GM19463 (cell line): ENCODE results near the gene ABT1.
"Not testable (repeated sequence)": the region's sequence is repeated elsewhere in the genome, so short reads cannot be mapped to it uniquely, and the experiment has no call there.

Experiments
- ATAC-seq: cut with Tn5 transposase; IDR thresholded peaks from one replicate; pipeline ENCODE4 v1.9.1; 2021; ENCODE audit warnings: mild to moderate bottlenecking, moderate library complexity; ENCODE audit not compliant: unreplicated experiment

Gene ABT1

DNA sequence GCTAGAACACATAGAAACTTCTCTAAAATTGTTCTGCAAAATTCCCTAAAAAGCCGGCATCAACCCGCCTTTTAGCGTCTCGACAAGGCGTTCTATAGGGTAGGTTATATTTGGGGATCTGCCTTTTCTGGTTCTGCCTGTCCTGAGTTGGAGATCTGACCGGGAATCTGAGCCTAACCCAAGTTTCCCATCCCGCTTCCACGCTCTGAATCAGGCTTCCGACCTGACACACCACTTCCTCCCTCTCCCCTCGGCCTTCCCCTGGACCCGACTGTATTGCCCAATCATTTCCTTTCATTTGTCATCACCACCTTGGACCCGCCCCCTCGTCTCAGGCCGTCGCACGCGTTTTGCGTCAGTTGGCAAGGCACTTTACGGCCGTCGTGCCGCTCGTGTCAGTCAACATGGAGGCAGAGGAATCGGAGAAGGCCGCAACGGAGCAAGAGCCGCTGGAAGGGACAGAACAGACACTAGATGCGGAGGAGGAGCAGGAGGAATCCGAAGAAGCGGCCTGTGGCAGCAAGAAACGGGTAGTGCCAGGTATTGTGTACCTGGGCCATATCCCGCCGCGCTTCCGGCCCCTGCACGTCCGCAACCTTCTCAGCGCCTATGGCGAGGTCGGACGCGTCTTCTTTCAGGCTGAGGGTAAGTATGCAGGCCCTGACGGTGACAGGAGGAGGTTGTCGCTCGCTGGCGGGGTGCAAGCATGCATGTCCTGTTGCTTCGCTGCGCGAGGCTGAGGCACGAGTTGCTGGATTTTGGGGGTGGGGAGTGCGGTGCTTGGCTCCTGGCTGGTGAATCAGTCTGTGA lies at the start of gene ABT1:
TSS of gene ABT1 (plus strand) at position 375 of the 810 bp plus-strand sequence. CDS start at position 405, 30 bp downstream.
- ATAC-seq, result peak; percentile 73

DNA sequence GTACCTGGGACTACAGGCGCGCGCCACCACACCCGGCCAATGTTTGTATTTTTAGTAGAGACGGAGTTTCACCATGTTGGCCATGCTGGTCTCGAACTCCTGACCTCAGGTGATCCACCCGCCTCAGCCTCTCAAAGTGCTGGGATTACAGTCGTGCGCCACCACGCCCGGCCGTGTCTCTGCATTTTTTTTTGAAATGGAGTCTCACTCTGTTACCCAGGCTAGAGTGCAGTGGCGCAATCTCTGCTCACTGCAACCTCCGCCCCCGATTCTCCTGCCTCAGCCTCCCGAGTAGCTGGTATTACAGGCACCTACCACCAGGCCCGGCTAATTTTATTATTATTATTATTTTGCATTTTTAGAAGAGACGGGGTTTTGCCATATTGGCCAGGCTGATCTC lies 49.4 kb upstream of the ABT1 start:
- not testable (repeated sequence) for ATAC-seq

DNA sequence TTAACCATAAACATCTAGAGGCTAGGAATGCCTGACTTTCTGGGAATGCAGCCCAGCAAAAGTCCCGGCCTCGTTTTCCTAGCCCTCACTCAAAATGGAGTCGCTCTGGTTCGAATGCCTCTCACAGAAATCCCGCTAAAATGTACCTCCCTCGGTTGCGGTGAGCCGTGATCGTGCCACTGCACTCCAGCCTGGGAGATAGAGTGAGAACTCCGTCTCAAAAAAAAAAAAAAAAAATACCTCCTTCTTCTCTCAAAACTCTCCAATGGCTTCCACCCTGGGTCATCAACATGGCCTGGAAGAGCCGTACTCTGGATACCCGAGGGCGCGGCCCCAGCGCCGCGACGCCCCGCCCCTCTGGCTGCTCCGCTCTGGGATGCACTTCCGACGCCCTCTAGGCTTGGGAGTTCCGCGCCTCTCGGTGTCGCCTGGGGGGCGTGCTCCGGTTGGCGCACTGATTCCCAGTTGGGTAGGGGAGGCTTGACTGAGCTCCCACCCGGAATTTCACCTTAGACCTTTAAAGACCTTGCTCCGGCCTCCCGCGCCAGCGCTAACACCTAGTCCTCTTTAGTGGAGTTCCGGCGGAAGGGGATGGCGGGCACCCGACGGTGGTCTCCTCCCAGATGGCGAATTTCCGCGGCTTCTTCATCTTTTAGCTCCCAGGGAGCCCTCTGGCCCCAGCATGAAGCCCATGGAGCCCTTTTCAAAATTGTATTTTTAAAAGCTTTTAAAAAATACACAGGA lies 46.3 kb upstream of the ABT1 start:
- peak; percentile 34 for ATAC-seq

DNA sequence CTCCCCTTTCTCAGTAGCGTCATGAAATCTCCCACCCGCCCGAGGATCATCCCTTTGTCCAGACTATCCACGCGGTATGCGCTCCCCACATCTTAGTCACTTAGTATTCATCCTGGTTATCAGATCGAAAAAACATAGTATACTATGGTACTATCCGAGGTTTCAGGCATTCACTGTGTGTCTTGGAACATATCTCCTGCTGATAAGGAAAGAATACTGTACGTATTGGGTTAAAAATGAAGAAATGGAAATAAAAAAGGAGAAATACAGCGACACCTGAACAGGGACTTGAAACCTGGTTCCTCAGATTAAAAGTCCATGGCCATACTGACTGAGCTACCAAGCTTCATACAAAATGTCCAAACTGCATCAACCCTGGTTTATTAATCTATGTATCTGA lies 44.5 kb upstream of the ABT1 start:
- no peak for ATAC-seq

DNA sequence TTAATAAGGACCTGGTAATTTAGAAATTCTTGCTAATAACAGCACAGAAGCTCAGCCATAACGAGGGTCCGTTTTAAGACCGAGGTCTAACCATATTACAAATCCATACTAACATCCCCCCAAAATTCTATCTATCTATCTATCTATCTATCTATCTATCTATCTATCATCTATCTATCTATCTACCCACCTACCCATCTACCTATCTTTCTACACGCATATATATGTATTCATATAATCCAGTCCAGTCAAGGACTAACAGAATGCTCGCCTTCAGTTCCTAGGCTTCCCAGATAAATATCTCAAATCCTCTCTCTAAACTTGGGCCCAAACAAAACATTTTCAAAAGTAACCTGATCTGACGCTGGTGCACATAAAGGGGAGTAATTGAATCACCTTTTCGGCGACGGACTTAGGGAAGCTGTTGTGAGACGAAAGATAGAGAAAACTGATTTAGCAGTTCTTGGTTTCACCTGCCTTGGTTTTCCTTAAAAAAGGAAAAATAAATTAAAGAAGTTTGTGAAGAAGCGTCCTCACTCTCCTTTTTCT lies 44.0 kb upstream of the ABT1 start:
- ATAC-seq, result no peak

DNA sequence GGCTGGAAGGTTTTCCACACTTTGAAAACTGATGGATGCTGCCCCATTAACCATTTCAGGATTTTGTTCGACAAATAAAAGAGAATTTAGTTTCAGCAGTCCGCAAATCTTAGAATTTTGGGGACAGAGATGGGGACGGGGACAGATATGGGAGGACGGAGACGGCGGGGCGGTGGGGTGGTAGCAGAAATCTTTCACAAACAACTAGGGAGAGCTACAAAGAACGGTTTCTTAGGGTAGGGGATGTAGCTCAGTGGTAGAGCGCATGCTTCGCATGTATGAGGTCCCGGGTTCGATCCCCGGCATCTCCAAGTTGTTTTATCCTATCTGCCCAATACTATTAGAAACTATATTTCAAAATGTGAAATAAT lies 43.5 kb upstream of the ABT1 start:
- ATAC-seq, result no peak

DNA sequence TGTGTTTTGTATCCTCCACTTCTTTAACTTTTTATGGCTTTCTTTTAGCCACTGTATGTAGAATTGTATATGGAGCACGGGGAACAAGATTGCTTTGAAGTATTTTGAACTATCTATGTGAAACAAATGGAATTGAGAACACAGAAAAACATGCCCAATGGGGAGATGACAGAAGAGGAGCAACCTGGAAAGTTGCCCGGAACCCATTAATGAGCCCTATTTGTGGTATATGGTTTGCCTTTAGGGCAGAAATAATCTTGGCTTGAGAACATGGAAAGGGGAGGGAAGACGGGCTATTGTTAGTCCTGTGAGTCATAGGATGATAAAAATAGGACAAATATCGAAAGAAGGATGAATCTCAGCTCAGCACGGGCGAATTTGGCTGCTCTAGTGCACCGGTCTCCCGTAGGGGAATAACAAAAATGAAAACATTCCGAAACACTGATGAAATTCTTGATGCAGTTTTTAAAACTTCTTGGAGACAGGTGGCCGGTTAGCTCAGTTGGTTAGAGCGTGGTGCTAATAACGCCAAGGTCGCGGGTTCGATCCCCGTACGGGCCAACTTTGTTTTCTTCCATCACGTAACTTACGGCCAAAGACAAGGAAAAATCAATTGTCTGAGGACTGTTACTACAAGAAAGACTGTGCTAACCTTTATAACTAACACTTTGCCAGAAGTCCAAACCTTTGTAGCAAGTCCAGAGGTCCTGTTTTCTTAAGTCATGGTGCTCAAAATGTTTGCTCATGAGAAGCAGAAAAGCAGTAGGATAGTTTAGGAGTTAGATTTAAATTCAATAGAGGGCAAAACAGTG lies 42.9 kb upstream of the ABT1 start:
- peak; percentile 43 for ATAC-seq

DNA sequence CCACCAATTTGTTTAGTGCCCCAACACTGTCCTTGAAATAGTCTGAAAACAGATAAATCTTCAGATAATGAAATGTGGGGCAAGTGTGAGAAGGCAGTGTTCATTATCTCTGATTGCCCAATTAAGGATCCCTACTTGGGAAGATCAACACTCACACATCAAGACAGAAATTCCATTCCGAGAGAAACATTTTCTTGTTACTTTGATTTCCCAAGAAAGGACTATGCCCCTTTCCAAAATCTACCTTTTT lies 42.4 kb upstream of the ABT1 start:
- ATAC-seq, result no peak

DNA sequence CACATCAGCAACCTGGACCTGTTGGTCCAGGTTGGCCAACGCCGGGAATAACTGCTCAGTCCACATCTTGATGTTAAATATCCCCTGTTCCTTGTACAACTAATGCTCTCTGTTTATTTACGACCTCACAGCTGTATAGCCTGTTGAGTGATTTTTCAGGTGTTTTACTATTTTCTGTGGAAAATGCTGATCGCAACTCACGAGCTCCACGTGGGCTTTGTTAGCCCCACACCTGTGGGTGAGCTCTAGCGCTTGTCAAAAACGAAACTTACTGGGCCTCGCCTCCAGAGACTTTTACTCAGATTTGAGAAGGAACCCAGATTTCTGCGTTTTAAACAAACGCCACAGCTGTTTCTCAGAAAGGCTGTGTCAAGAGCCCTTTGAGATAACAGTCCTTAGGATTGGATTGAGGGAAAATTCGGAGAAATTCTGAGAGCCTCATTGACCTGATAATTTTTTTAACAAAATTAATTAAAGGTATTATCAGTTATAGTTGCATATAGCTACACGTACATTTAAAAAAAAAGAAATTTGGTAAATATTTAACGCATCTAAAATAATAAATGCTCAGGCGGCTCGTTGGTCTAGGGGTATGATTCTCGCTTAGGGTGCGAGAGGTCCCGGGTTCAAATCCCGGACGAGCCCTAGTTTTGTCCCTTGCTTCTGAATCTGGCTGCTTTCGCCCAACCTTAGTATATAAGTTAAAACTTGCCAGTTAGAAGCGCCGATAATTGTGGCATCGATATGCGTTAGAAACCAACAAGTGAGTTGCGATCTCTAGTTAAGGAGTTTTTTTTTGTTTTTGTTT lies 41.9 kb upstream of the ABT1 start:
- ATAC-seq, result no peak

DNA sequence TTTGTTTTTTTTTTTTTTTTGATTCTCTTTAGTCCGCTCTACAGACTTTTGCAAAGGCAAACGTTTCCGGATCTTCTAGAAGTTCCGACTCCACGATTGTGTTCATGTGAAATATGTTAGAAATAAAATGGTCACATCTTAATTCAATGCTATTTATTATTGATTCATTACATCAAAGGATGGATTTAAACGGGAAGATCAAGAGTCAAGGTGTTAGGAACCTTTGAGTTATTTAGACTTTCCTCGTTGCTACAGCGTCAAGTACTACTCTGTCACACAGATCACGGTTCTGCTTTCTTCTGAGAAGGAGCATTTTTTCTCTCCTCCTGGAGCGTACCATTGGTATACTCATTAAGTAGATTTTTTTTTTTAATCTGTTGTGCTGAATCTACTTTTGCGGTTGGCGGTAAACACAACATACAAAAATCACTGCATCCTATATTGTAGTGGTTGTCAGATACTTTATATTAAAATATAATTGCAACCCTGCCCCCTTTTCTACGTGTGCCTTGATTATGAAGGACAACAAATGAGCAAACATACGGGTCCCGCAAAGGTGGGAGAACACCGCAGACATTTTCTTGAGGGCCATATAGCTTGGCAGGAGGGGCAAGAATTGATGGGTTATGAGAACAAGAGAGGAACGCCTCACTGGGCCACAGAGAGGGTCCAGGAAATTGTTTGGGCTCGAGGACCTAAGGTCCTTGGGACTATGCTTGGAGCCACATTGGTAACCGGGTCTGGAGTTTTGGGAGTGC lies 41.1 kb upstream of the ABT1 start:
- no peak for ATAC-seq

DNA sequence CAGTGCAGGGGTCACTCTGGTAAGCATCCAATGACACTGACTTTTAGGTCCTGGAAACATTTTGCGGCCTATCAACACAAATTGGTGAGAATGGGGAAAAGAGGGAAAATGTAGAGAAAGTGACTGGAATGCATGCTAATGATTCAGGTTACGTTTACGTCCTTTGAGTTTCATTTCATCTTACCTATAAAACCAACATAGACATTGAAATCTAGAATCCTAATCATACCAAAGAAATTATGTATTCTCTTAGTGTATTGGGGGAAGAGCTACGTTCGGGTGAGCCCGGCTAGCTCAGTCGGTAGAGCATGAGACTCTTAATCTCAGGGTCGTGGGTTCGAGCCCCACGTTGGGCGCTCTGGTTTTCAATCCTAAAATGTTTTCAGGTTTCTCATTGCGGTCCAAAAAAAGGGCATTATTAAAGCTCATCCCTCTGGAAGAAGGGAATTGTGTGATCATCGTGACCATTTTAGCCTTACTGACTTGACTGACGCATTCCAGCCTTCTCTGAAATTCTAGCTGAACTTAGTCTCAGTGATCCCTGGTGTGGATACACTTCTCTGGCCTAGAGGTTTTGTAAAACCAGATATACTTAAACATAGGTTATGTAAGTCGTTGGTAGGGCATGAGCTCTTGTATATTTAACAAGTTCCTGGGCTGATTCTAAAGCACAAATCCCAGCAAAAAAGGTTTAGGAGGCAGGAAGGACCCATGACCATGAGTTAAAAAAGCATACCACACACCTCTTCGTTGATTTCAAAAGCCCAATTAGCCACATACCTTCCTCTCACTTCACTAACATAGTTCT lies 40.3 kb upstream of the ABT1 start:
- ATAC-seq, result no peak

DNA sequence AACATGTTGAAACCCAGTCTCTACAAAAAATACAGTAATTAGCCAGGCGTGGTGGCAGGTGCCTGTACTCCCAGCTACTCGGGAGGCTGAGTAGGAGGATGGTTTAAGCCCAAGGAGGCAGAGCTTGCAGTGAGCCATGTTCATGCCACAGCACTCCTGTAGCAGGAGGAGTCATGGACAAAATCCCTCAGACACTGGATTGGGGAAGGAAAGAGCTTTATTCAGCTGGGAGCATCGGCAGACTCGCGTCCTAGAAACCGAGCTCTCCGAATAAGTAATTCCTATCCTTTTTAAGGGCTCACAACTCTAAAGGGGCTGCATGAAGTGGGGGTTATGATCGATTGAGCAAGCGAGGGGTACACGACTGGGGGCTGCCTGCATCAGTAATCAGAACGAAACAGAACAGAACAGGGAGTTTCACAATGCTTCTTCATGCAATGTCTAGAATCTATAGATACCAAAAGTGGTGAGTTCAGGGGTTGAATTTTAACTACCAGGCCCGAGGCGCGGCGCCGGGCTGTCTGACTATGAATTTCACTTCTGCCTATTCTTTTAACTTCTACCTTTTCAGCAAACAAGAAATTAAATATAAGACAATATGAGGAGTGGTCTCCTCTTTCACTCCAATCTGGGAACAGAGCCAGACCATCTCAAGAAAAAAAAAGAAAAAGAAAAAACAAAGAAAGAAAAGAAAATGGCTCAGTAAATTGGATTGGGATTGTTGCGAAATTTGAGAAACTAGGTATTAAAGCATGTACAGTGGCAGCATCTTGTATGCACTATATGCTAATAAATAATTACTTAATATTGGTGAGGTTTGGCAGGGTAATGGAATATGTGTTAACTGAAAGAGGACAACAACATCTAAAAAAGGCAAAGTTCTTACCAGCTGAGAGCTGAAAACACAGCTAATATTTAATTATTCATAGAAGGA lies 35.0 kb upstream of the ABT1 start:
- ATAC-seq, result peak; percentile 57

DNA sequence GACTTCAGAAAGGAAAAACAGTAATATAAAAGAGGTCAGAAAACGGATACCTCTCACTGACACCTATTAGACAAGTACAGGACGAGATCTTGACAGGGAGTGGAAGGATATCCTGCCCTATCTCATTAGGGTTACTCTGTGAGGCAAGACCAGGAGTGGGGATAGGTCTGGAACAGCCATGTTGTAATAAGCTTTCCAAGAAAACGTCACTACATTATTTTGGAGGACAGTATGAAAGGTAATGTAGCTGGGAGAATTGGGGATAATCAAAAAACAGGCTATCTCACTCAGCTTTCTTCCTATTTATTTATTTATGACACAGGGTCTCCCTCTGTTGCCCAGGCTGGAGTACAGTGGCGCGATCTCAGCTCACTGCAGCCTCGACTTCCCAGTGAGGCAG lies 33.3 kb upstream of the ABT1 start:
- ATAC-seq, result no peak

DNA sequence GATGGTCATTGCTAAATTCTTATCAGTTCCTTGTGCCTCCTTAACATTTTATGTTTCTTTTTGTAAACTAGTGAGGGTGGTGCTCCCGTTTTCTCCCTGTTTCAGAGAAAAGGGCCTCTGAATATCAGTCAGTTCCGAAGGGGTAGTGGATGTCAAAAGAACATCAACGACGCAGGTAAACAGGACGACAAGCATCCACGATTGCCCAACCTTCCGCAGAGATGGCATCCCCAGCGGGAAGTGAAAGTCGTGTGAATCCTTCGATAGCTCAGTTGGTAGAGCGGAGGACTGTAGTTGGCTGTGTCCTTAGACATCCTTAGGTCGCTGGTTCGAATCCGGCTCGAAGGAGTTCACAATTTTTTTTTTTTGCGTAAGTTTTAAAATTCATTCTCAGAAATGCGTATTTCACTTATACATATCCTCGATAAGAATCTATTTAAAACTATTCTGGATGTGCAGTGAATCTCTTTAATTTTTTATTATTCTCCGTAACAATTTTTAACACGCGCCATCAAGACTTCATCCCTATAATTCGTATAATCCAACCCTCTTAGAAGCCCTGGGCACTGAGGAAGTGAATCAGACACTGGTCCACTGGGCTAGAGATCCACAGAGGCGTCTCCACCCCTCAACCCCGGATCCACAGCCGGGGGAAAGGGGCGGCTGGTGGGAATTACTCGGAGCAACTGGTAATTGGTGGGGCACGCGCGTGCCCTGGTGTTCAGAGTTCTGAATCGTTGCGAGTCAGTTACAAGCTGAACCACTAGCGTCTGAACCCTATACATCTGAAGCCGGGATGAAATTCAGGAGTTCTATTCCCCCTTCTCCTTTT lies 27.9 kb upstream of the ABT1 start:
- peak; percentile 60 for ATAC-seq

DNA sequence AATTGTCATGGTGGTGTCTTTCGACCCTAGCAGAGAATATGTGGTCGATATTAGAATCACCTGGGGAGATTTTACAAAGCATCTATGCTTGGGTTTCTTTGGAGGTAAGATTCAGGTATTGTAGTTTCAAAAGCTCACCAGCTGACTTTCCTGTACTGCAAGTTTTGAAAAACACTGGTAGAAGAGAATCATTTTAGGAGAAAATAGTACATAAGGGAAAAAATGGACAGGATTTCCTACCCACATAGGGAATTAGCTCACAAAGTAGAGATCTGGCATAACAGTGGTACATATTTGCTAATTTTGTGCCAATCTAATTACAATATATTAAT lies 27.4 kb upstream of the ABT1 start:
- ATAC-seq, result no peak

DNA sequence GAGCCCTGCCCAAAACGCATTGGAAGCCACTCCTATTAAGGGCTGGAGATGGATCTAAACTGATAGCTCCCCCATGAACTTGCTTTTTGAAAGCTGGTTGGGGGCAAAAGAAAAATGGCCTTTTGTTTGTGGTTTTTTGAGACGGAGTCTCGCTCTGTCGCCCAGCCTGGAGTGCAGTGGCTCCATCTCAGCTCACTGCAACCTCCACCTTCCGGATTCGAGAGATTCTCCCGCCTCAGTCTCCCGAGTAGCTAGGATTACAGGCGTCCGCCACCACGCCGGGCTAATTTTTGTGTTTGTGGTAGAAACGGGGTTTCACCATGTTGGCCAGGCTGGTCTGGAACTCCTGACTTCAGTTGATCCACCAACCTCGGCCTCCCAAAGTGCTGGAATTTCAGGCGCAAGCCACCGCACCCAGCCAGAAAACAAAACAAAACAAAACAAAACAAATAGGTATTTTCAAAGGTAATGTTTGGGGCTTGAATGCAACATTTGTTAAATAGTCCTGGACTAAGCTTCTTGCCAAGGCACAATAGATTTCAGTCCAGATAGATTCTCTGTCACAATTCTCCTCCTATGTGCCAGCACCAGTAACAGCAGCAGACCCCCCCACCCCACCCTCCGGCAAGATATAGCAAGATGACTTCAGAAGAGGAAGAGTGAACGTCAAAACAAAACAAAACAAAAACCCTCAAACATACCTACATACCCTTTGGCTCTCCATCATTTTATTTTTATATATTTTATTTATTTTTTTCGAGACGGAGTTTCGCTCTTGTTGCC lies 26.5 kb upstream of the ABT1 start:
- ATAC-seq, result no peak
